GM21381 (cell line): ENCODE results near the gene ADIRF.
"Not testable (repeated sequence)": the region's sequence is repeated elsewhere in the genome, so short reads cannot be mapped to it uniquely, and the experiment has no call there.

Experiments used
- ATAC-seq: cut with Tn5 transposase; IDR thresholded peaks from one replicate; pipeline ENCODE4 v1.9.1; 2021; ENCODE audit warnings: mild to moderate bottlenecking, moderate library complexity; ENCODE audit not compliant: unreplicated experiment

Gene ADIRF

GRCh38 chr10:86945361-86946212 lies 22.7 kb upstream of the ADIRF start:
- no peak for ATAC-seq

- ATAC-seq, result no peak
Observed at GRCh38 chr10:86946213-86947155, 21.8 kb upstream of the ADIRF start.

DNA sequence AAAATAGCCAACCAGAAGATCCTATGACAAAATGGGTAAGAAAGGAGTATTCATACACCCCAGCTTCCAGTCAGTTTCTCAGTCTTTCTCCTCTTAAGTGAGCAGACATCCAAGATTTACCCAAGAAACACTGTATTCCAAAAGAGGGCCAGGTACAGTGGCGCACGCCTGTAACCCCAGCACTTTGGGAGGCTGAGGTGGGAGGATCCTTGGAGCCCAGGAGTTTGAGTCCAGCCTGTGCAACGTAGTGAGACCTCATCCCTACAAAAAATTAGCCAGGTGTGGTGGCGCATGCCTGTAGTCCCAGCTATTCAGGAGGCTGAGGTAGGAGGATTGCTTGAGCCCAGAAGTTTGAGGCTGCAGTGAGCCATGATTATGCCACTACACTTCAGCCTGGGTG lies 20.5 kb upstream of the ADIRF start:
- not testable (repeated sequence) for ATAC-seq

- no peak for ATAC-seq
Observed at GRCh38 chr10:86950349-86950748, 17.9 kb upstream of the ADIRF start.

- ATAC-seq, result no peak
Observed at GRCh38 chr10:86951184-86951761, 17.0 kb upstream of the ADIRF start.

DNA sequence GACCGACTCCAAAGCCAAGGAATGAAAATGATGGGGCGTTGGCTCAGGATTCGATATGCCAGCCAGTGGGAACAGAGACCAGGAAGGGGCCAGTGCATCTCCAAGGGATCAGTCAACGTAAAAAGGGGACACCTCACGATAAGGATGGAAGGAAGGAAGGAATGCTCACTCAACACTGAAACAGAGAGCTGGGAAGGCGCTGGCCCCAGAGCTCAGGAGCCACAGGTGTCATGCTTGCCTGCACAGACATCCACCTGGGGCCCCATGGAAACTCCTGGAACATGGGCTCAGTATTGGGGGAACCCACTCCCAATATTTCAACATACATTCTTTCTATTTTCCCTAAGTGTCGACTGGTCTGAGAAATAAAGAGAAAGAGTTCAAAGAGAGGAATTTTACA lies 16.2 kb upstream of the ADIRF start:
- ATAC-seq, result no peak

GRCh38 chr10:86952697-86953096 lies 15.6 kb upstream of the ADIRF start:
- not testable (repeated sequence) for ATAC-seq

DNA sequence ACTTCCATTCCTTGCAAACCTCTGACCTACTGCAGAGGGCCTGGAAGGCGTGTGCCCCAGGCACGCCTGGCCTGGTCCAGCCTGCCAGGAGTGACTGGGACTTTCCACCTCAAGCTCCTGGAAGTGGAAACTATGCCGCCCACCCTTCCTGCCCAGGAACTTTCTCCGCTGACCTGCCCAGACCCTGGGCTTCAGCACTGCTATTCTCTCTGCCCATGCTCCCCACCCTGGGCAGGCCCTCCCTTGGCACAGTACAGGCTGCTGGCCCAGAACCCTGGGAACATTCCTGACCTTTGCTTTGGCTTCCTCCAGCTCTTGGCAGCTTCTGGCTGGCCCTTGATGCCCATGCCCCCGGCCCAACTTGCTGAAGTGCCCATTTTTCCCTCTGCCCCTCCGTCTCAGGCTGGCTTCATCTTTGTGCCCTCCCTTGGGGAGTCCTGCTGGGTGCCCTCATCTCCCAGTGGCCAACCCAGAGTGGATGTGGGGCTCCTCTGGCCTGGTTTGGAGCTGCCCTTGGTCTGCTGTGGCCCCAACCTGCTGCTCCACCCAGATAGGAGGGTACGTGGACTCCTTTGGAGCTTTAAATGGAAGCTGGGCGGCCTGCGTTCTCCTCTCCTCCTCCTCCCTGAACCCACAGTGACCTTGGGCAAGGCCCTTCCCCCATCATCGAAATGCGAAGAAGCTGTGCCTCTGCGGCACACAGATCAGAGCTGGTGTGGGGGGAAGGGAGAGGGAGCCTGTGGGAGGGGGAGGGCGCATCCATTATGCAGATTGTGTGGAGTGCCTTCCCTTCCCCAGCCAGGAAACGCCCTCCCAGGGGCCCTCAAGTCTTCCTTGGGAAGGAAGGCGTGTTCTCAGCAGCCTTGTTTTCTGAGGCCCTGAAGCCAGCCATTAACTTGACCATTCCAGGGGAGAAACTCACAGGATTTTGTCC lies 14.3 kb upstream of the ADIRF start:
- no peak for ATAC-seq

- no peak for ATAC-seq
Observed at GRCh38 chr10:86954681-86955500, 13.4 kb upstream of the ADIRF start.

DNA sequence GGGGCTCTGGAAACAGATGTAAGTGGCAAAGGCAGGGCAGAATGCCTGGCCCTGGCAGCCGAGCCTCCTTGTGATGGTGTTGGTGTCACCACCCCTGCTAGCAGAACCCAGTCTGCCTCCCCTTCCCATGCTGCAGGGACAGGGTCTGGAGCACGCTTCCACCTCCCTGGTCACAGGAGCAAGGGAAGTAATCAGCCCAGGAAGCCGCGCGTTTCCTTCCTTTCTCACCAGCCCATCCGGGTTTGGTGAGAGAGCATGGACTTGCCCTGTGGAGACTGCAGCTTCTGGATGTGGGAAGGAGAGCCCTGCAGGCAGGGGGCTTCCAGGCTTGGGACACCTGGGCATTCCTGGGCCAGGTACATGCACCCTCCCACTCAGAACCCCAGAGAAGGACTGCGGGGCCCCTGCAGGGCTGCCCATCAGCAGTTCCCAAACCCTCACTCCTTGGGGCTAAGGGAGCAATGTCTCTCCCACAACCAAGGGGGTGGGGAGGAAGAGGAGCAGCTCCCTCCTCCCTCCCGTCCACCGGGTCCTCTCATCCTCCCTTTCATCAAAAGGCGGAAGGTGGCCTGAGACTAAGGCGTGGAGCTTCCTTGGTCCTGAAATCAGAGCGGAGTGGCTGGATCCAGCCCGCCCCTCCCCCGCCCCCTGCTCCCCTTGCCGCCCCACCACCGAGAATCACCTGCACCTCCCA lies 12.6 kb upstream of the ADIRF start:
- ATAC-seq, result no peak

DNA sequence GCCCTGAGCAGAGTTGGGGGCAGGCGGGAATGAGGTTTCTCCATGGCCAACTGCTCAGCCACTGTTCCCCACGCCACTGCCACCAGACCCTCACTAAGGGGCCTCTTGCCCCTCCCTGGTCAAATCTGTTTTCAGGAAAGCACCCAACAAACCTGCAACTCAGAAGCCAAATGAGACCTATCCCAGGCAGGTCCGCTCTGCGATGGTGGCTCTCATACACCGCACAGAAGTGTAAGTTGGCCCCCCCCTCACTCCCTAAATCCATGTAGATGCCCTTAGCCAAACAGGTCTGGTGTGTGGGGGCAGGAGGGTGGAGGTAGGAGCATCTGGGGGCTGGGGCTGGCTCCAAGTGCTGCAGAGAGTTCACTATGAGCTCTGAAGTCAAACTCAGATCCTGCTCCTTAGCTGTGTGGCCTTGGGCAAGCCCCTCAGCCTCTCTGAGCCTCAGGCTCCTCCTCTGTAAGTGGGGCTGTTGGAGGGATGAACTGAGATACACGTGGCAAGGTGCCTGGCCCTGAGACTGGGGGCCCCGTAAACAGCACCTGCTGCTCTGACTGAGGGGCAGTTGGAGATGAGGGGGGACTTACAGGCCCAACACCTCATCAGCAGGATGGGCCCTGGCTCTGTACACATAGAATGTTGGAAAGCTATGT lies 12.0 kb upstream of the ADIRF start:
- no peak for ATAC-seq

DNA sequence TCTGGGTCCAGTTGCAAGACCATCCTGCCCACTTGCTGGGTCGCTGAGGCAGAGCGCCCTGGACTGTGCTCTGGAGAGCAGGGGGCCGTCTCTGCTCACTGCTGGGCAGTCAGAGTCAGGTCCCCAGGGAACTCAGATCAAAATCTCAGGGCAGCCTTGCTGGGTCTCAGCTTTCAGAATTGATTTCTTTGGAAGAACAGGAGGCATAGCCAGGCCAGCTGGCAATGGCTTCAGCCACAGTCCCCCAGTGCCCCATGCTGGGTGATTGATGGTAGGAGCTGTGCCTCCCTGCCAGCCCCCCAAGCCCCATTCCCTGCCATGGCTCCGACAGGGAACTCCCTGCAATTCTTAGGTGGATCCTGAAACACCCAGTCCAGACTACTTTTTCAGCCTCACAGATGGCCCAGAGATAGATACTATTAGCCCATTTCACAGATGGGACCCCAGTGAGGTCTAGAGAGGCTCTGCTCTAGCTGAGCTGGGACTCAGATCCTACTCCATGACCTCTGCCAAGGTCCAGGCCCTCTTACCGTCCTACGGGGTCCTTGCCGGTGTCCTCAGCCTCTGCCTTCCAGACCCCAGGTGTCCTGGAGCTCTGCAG lies 11.3 kb upstream of the ADIRF start:
- ATAC-seq, result no peak

- no peak for ATAC-seq
Observed at GRCh38 chr10:86957471-86958115, 10.7 kb upstream of the ADIRF start, which contains the start of gene MMRN2. Gene MMRN2 (minus strand): TSS chr10:86957615. CDS start chr10:86957541, 74 bp downstream.

DNA sequence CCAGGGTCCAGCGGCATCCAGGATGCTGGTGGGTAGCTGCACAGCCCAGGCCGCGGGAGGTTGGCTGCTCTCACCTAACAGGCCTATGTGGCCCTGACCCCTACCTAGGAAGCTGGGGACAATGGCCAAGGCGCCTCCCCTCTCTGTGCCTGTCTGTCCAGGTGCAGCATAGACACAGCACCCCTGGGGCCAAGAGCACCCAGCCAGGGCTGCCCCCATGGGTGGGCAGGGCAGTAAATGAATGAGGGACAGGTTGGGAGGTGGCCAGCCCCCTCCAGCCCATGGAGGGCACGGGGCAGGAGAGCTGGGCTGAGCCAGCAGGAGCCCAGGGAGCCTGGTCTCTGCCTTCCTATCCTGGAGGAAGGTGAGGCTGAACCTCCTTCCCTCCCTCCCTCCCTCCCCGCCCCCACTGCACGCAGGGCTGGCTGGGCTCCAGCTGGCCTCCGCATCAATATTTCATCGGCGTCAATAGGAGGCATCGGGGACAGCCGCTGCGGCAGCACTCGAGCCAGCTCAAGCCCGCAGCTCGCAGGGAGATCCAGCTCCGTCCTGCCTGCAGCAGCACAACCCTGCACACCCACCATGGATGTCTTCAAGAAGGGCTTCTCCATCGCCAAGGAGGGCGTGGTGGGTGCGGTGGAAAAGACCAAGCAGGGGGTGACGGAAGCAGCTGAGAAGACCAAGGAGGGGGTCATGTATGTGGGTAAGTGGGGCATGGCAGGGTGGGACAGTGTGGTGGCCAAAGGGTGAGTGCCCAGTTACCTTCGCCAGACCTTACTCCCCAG lies 10.0 kb upstream of the ADIRF start, which contains the start of gene SNCG:
Gene SNCG (plus strand): TSS at position 484 of the 785 bp plus-strand sequence. CDS start 99 bp downstream, at position 583.
- ATAC-seq, result no peak

DNA sequence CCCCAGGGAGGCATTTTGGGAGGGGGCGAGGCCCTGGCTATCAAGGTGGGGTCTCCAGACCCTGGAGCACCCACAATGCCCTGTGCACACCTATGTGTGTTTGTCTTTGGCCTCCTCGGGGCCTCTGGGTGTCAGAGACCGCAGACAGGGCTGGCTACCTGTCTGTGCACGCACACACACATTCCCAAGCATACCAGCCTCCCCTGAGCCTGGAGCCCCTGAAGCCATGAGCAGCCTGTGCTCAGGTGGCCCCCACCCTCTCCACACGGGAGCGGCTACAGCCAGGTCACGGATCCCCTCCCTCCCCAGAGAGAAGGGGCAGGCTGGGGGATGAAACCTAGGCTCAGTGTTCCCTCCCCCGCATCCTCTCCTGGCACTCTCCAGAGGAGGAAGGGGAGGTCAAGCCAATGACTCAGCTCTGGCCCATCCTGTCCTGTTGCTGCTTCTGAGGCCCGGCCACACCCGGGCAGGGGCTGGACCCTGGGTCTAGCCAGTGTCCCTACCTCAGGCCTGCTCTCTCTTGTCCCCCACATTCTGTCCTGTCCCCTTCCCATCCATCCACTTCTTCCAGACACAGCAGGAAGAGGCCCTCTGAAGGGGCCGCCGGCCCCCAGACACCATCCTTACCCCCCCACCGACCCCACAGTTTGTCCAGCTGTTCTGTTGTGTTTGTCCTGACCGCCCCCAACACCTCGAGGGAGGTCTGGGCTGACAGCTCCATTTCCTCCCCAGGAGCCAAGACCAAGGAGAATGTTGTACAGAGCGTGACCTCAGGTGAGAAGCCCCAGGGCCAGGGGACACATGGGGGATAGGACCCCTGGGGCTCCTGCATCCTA lies 9.2 kb upstream of the ADIRF start:
- no peak for ATAC-seq

DNA sequence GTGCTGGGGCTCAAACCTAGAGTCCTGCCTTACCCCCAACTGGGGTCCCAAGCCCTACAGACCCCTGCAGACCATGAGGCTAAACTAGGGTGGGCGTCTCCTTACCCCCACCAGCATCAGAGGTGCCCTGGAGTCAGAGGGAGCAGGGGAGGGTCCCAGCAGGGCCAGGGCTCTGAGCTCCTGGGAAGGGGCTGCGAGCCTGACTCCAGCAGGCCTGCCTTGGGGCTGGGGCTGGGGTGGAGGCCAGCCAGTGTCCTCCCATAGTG lies 8.6 kb upstream of the ADIRF start:
- ATAC-seq, result no peak
